ENCODE measurements around the gene TTC38. TPM values are rescaled to one million over a fixed set of nuclear protein-coding genes. Genes with fewer than 3 reads are reported as not detected.

Gene TTC38
- total RNA-seq, 1 experiment from 2014 or later: 31.5 TPM

DNA sequence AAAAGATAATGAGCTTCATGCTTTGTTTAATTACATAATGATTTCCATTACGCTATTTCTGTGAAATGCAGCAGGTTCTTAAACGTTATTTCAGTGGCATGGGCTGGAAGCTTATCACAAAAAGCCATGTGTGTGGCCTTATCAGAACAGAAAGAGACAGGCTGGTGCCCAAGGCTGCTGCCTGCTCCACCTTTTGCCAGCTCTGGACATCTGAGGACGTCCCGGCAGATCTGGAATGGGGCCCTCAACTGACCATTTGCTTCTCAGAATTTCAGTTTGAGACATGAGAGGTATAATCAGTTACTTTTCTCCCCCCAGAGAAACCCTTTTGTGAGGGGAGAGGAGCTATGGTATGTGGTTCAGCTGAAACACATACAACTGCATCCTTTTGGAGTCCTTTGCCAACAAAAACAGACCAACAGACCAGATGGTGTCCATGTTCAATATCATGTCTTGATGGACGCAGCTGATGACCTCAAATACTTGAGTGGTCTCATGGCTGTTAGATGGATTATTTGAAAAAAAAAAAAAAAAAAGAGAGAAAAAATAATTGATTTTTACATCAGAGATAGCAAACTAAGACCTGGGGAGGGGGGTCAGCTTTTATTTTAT lies 26.3 kb upstream of the TTC38 start:
- Histone ChIP-seq H4K8ac (replicated peaks; ENCODE audit: insufficient read length, low read depth, low read length) (no peak overlapping the region), H2BK15ac (ENCODE audit: low read depth, low read length) (no peak overlapping the region), H4K5ac (ENCODE audit: insufficient read length, low read depth, low read length) (no peak overlapping the region), H3K79me2 (ENCODE audit: insufficient read depth, low read length) (no peaks in the 10 kb centered on the region), H3K14ac (ENCODE audit: insufficient read depth, low read length) (no peak overlapping the region), H2BK20ac (ENCODE audit: low read depth, low read length, poor library complexity, severe bottlenecking) (no peak overlapping the region), H2BK120ac (ENCODE audit: low read depth, low read length, poor library complexity, severe bottlenecking) (no peak overlapping the region), H3K23me2 (ENCODE audit: insufficient read length, low read depth, low read length, poor library complexity, severe bottlenecking) (no peaks in the 10 kb centered on the region), H3K4me2 (ENCODE audit: insufficient read depth, insufficient read length, low read length) (no peak overlapping the region), H3K4ac (ENCODE audit: low read depth, low read length) (no peak overlapping the region), H3K9me3 (ENCODE audit: control insufficient read depth, low read depth, low read length) (no peaks in the 10 kb centered on the region), H3K9ac (ENCODE audit: extremely low read depth, insufficient read length, low read length) (no peak overlapping the region), H4K91ac (ENCODE audit: insufficient read length, low read depth, low read length) (no peak overlapping the region), H3K56ac (ENCODE audit: insufficient read length, low read depth, low read length) (no peak overlapping the region), H2AFZ (ENCODE audit: low read length) (no peak overlapping the region), H2AK5ac (ENCODE audit: insufficient read length, low read length) (no peak overlapping the region), H4K20me1 (ENCODE audit: control insufficient read depth, insufficient read depth, insufficient read length) (no peaks in the 10 kb centered on the region), H3K27me3 (ENCODE audit: insufficient read depth, low read length) (no peaks in the 10 kb centered on the region), H2BK5ac (ENCODE audit: insufficient read length, low read length) (no peak overlapping the region), H3K79me1 (ENCODE audit: insufficient read depth, low read depth, low read length, poor library complexity, severe bottlenecking) (no peaks in the 10 kb centered on the region), H3K18ac (ENCODE audit: insufficient read length, low read depth, low read length) (no peak overlapping the region), H2BK12ac (ENCODE audit: insufficient read length, low read depth, low read length) (no peak overlapping the region), H3K27ac (ENCODE audit: insufficient read length, low read depth, low read length) (no peak overlapping the region), H3K4me1 (ENCODE audit: insufficient read depth, low read length) (no peaks in the 10 kb centered on the region), H3K23ac (ENCODE audit: insufficient read length, low read depth, low read length) (no peak overlapping the region), H3T11ph (ENCODE audit: low read length) (no peak overlapping the region)
- Mint-ChIP-seq H3K27me3 (ENCODE audit: low read depth) (peaks cover 4% of the 10 kb centered on the region), H3K27ac (no peak overlapping the region), H3K4me1 (no peaks in the 10 kb centered on the region), H3K4me3 (no peak overlapping the region), H3K36me3 (ENCODE audit: insufficient read depth in 1 of 3, low read depth in 3 of 3) (peaks cover 5 to 16% (median 9%) of the 10 kb centered on the region in 3 experiments; a peak in 5 of 7 replicates), H3K9me3 (peaks cover 0 to 2% of the 10 kb centered on the region in 2 experiments; a peak in 2 of 5 replicates)
- TF ChIP-seq CTCF (conservative IDR thresholded peaks at IDR 0.05): no peak
- no peak for DNase-seq
- no CpG with 5 or more reads among the region's 5 CpGs for WGBS (ENCODE audit: extremely low coverage, insufficient read length, low lambda C conversion rate)

All from H9 (cell line).